Panc1 (cell line): Measurements from ENCODE around the gene IL17RB.

Experiments
- POLR2AphosphoS5 ChIP-seq: IDR thresholded peaks from 2 replicates; pipeline ENCODE4 v1.6.1; 2012; ENCODE audit warnings: mild to moderate bottlenecking, low read depth, low read length, moderate library complexity
- TF ChIP-seq, protein P1 (sequence below): fragments of 450-650 bp; IDR thresholded peaks from 2 replicates; pipeline ENCODE4 v1.5.1; 2017; ENCODE audit warnings: mild to moderate bottlenecking
- TF ChIP-seq, protein P2 (sequence below), 2 experiments: IDR thresholded peaks; 2 replicates each; pipeline ENCODE4 v1.6.1; 2011 to 2012; ENCODE audit warnings: low read depth in 2 of 2, control low read depth in 1 of 2, low read length in 1 of 2, mild to moderate bottlenecking in 1 of 2, moderate library complexity in 1 of 2; ENCODE audit not compliant: insufficient read depth in 1 of 2

DNA sequence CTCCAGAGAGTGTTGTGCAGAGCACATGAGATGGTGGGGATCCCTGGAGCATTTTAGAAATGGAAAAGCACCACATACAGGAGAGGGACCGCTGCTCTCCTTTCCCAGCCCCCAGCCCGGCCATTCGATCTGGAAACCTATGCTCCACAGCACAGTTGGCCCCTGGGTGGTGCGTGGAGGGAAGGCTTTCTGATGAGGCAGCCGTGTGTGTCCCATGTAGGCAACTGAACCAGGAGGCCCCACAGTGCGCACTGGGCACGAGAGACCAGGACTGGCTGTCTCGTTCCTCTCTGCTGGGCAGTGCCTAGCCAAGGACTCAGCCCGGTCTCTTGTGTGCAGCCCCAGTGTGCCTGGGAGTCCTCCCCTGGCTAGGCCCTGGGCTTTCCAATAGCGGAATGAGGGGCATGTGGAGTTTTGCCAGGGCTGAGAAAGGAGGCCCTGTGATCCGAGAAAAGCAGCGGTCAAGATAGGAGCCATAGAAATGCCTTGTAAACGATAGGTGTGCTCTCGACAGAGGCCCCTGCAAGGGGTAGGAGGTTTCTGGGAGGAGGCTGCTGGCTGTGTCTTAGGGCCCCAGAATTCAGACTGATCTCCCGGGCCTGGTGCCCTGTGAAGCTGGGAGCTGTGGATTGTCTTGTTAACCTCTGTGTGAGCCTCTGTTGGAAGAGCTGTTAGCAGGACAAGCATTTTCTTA, 39.1 kb upstream of the IL17RB start:
- TF ChIP-seq, protein P1, sequence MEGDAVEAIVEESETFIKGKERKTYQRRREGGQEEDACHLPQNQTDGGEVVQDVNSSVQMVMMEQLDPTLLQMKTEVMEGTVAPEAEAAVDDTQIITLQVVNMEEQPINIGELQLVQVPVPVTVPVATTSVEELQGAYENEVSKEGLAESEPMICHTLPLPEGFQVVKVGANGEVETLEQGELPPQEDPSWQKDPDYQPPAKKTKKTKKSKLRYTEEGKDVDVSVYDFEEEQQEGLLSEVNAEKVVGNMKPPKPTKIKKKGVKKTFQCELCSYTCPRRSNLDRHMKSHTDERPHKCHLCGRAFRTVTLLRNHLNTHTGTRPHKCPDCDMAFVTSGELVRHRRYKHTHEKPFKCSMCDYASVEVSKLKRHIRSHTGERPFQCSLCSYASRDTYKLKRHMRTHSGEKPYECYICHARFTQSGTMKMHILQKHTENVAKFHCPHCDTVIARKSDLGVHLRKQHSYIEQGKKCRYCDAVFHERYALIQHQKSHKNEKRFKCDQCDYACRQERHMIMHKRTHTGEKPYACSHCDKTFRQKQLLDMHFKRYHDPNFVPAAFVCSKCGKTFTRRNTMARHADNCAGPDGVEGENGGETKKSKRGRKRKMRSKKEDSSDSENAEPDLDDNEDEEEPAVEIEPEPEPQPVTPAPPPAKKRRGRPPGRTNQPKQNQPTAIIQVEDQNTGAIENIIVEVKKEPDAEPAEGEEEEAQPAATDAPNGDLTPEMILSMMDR: no peak
- TF ChIP-seq POLR2AphosphoS5: no peak
- TF ChIP-seq, protein P2, sequence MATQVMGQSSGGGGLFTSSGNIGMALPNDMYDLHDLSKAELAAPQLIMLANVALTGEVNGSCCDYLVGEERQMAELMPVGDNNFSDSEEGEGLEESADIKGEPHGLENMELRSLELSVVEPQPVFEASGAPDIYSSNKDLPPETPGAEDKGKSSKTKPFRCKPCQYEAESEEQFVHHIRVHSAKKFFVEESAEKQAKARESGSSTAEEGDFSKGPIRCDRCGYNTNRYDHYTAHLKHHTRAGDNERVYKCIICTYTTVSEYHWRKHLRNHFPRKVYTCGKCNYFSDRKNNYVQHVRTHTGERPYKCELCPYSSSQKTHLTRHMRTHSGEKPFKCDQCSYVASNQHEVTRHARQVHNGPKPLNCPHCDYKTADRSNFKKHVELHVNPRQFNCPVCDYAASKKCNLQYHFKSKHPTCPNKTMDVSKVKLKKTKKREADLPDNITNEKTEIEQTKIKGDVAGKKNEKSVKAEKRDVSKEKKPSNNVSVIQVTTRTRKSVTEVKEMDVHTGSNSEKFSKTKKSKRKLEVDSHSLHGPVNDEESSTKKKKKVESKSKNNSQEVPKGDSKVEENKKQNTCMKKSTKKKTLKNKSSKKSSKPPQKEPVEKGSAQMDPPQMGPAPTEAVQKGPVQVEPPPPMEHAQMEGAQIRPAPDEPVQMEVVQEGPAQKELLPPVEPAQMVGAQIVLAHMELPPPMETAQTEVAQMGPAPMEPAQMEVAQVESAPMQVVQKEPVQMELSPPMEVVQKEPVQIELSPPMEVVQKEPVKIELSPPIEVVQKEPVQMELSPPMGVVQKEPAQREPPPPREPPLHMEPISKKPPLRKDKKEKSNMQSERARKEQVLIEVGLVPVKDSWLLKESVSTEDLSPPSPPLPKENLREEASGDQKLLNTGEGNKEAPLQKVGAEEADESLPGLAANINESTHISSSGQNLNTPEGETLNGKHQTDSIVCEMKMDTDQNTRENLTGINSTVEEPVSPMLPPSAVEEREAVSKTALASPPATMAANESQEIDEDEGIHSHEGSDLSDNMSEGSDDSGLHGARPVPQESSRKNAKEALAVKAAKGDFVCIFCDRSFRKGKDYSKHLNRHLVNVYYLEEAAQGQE (IDR thresholded peaks at IDR 0.05; ENCODE audit: insufficient read depth in 1 of 2, low read depth in 2 of 2, low read length in 1 of 2): no peak
